NK-92 treated with Interleukin-12 subunit alpha and Interleukin-12 subunit beta, amount 100 ng/mL, for 24 hours (cell line): ENCODE data around the gene ACTA2.
A peak's percentile ranks its signal among the peaks of the same experiment; 100 is the strongest.
"Not testable (repeated sequence)": the region's sequence is repeated elsewhere in the genome, so short reads cannot be mapped to it uniquely, and the experiment has no call there.

Experiments used
- DNase-seq: peaks from one replicate; lab custom pipeline; 2025; lab: John Stamatoyannopoulos, UW

Gene ACTA2

GRCh38 chr10:88949912-88950837 lies 2.4 kb downstream of the ACTA2 start:
- DNase-seq, result no peak

GRCh38 chr10:88949051-88949450 lies 3.5 kb downstream of the ACTA2 start:
- no peak for DNase-seq

GRCh38 chr10:88946965-88947590 lies 5.5 kb downstream of the ACTA2 start:
- DNase-seq, result no peak

GRCh38 chr10:88946200-88946599 lies 6.4 kb downstream of the ACTA2 start:
- no peak for DNase-seq

- no peak for DNase-seq
Observed at GRCh38 chr10:88944813-88945212, 7.8 kb downstream of the ACTA2 start.

- DNase-seq, result no peak
Observed at GRCh38 chr10:88943778-88944177, 8.8 kb downstream of the ACTA2 start.

GRCh38 chr10:88941026-88941425 lies 11.5 kb downstream of the ACTA2 start:
- DNase-seq, result no peak

GRCh38 chr10:88938938-88939337 lies 13.6 kb downstream of the ACTA2 start:
- no peak for DNase-seq

GRCh38 chr10:88938039-88938438 lies 14.5 kb downstream of the ACTA2 start:
- no peak for DNase-seq

GRCh38 chr10:88936656-88937055 lies 15.9 kb downstream of the ACTA2 start:
- no peak for DNase-seq

GRCh38 chr10:88934900-88935672 lies 17.5 kb downstream of the ACTA2 start:
- DNase-seq, result peak; percentile 53

GRCh38 chr10:88933564-88933963 lies 19.0 kb downstream of the ACTA2 start:
- no peak for DNase-seq

GRCh38 chr10:88932539-88933256 lies 19.9 kb downstream of the ACTA2 start:
- DNase-seq, result peak; percentile 20

- not testable (repeated sequence) for DNase-seq
Observed at GRCh38 chr10:88932029-88932428, 20.5 kb downstream of the ACTA2 start.

GRCh38 chr10:88931548-88931947 lies 21.0 kb downstream of the ACTA2 start:
- DNase-seq, result no peak

GRCh38 chr10:88928254-88928653 lies 24.3 kb downstream of the ACTA2 start:
- DNase-seq, result no peak

GRCh38 chr10:88927416-88927690 lies 25.2 kb downstream of the ACTA2 start:
- no peak for DNase-seq

GRCh38 chr10:88926566-88927415 lies 25.8 kb downstream of the ACTA2 start:
- DNase-seq, result no peak

GRCh38 chr10:88923520-88923919 lies 29.1 kb downstream of the ACTA2 start:
- no peak for DNase-seq

- no peak for DNase-seq
Observed at GRCh38 chr10:88922041-88922440, 30.5 kb downstream of the ACTA2 start.

GRCh38 chr10:88920986-88921593 lies 31.5 kb downstream of the ACTA2 start:
- no peak for DNase-seq
